Mesendoderm (in vitro differentiated cells): ENCODE results near the gene AIG1.
A peak's percentile ranks its signal among the peaks of the same experiment; 100 is the strongest.

Source experiments
- DNase-seq: peaks from one replicate; pipeline ENCODE4 v3.0.0; 2013
- H2AK5ac ChIP-seq: 2 replicates; pipeline ENCODE4 v1.6.1; 2013; ENCODE audit warnings: low read length, inconsistent platforms
- H2BK120ac ChIP-seq: 2 replicates; pipeline ENCODE4 v1.6.1; 2013; ENCODE audit warnings: low read depth, mild to moderate bottlenecking, low read length, moderate library complexity, mixed read lengths
- H2BK15ac ChIP-seq: replicated peaks from 2 replicates; pipeline ENCODE4 v1.6.1; 2013; ENCODE audit warnings: low read depth, mild to moderate bottlenecking, moderate library complexity
- H2BK5ac ChIP-seq: 2 replicates; pipeline ENCODE4 v1.6.1; 2013; ENCODE audit warnings: low read length, inconsistent platforms
- H3K18ac ChIP-seq: 2 replicates; pipeline ENCODE4 v1.6.1; 2013; ENCODE audit warnings: mild to moderate bottlenecking, low read length, mixed read lengths
- H3K23ac ChIP-seq: one replicate; pipeline ENCODE4 v1.6.1; 2013; ENCODE audit warnings: low read length
- H3K27ac ChIP-seq: 2 replicates; pipeline ENCODE4 v1.5.1; 2013; ENCODE audit warnings: low read depth, mild to moderate bottlenecking, inconsistent platforms, low read length, moderate library complexity
- H3K27me3 ChIP-seq: 2 replicates; pipeline ENCODE4 v1.6.1; 2013; ENCODE audit warnings: low read length, control low read depth, mild to moderate bottlenecking, inconsistent platforms; ENCODE audit not compliant: insufficient read depth, poor library complexity
- H3K36me3 ChIP-seq: 2 replicates; pipeline ENCODE4 v1.6.1; 2013; ENCODE audit warnings: low read length, inconsistent platforms; ENCODE audit not compliant: control insufficient read depth, insufficient read depth
- H3K4ac ChIP-seq: one replicate; pipeline ENCODE4 v1.6.1; 2013; ENCODE audit warnings: low read depth, mild to moderate bottlenecking, low read length, moderate library complexity
- H3K4me1 ChIP-seq: 2 replicates; pipeline ENCODE4 v1.6.1; 2013; ENCODE audit warnings: low read depth, low read length, inconsistent platforms; ENCODE audit not compliant: control insufficient read depth
- H3K4me2 ChIP-seq: 2 replicates; pipeline ENCODE4 v1.6.1; 2013; ENCODE audit warnings: low read length
- H3K4me3 ChIP-seq: 2 replicates; pipeline ENCODE4 v1.5.1; 2013; ENCODE audit warnings: mild to moderate bottlenecking, low read length
- H3K56ac ChIP-seq: one replicate; pipeline ENCODE4 v1.6.1; 2013; ENCODE audit warnings: low read length
- H3K79me1 ChIP-seq: 2 replicates; pipeline ENCODE4 v1.6.1; 2013; ENCODE audit warnings: low read length, inconsistent platforms
- H3K79me2 ChIP-seq: 2 replicates; pipeline ENCODE4 v1.6.1; 2013; ENCODE audit warnings: mild to moderate bottlenecking, low read length; ENCODE audit not compliant: control insufficient read depth, insufficient read depth
- H3K9ac ChIP-seq: 2 replicates; pipeline ENCODE4 v1.6.1; 2013; ENCODE audit warnings: low read length, inconsistent platforms
- H4K5ac ChIP-seq: one replicate; pipeline ENCODE4 v1.6.1; 2013; ENCODE audit warnings: low read length
- H4K8ac ChIP-seq: one replicate; pipeline ENCODE4 v1.6.1; 2013; ENCODE audit warnings: low read depth, mild to moderate bottlenecking, control low read depth, low read length, moderate library complexity
- WGBS: extraction: QIAGEN DNeasy Blood & Tissue Kit; methylation state at CpG from one replicate; pipeline ENCODE4 v1.1.7; 2013; ENCODE audit warnings: low lambda C conversion rate, missing lambda C conversion rate; ENCODE audit not compliant: insufficient coverage; ENCODE audit errors: extremely low coverage; 5-methylcytosine and 5-hydroxymethylcytosine counted together

Gene AIG1

DNA sequence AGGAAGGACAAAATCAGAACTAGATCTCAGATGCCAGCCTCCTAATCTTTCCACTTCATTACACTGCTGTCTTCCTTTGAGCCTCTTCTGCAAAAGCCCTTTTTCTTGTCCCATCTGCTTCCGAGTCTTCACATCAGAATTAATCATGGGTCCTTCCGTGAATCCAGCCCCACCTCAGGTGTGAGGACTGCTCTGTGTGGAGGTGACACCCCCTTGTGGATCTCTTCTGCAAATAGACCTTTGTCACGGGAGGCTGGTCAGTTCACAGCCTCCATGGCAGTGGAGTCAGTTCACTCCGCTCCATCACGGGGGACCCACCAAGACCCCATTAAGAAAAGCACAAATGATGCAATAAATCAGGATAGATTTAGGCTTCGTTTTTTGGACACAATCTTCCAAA is 218.7 kb downstream of the AIG1 start:
- no peaks in the 10 kb centered on the region for H3K79me2 ChIP-seq
- H3K27me3 ChIP-seq, result no peaks in the 10 kb centered on the region
- no peak overlapping the region for H3K9ac ChIP-seq
- no peak overlapping the region for H3K18ac ChIP-seq
- peak; percentile 69 for DNase-seq
- no peak overlapping the region for H3K27ac ChIP-seq
- WGBS, result no CpG with 5 or more reads among the region's 6 CpGs
- no peak overlapping the region for H3K4me2 ChIP-seq
- H4K8ac ChIP-seq, result no peak overlapping the region
- H2BK120ac ChIP-seq, result no peak overlapping the region
- H2AK5ac ChIP-seq, result no peak overlapping the region
- H2BK5ac ChIP-seq, result no peak overlapping the region
- H4K5ac ChIP-seq, result no peak overlapping the region
- no peak overlapping the region for H3K4me3 ChIP-seq
- H3K23ac ChIP-seq, result no peak overlapping the region
- H3K4ac ChIP-seq, result no peak overlapping the region
- H3K36me3 ChIP-seq, result no peaks in the 10 kb centered on the region
- no peaks in the 10 kb centered on the region for H3K4me1 ChIP-seq
- no peak overlapping the region for H2BK15ac ChIP-seq
- no peaks in the 10 kb centered on the region for H3K79me1 ChIP-seq
- no peak overlapping the region for H3K56ac ChIP-seq

DNA sequence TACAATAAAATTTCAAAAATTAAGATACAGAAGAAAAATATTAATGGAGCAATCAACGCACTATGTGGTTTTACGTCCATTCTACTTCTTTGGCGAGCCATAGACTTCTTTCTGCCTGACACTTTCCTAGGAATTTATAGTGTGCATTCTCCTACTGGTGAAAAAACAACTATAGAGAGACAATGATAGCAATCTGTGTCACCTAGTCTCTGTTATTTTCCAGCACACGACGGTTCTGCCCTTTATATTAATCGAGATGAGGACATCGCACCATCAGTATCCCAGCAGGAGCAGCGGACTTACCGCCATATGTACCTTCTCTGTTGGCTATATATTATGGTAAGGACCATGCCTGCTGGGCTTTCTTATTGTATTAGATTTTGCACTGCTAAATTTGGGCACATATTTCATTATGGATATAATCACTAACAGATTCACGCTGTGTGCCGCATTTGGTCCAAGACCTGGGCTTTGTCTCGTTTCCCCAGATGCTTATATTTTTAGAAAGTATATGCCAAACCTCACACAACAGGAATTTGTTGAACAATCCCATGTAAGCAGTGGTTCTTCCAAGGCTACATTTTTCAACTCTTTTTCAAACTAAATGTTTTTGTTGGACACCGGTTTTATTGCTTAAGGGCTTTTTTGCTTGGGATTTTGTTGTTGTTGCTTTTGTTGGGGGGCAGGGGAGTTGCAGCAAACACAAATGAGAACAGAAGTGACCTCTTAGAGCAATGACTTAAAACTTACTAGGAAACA is 223.4 kb downstream of the AIG1 start:
- Histone ChIP-seq H2BK15ac (no peak overlapping the region), H4K5ac (no peak overlapping the region), H3K23ac (no peak overlapping the region), H3K4me2 (no peak overlapping the region), H3K79me1 (no peaks in the 10 kb centered on the region), H2BK5ac (no peak overlapping the region), H3K4me3 (no peak overlapping the region), H3K18ac (no peak overlapping the region), H2AK5ac (no peak overlapping the region), H3K4ac (no peak overlapping the region), H3K4me1 (no peaks in the 10 kb centered on the region), H3K79me2 (no peaks in the 10 kb centered on the region), H3K27ac (no peak overlapping the region), H4K8ac (no peak overlapping the region), H2BK120ac (no peak overlapping the region), H3K36me3 (no peaks in the 10 kb centered on the region), H3K27me3 (no peaks in the 10 kb centered on the region), H3K9ac (no peak overlapping the region), H3K56ac (no peak overlapping the region)
- DNase-seq, result no peak
- no CpG with 5 or more reads among the region's 13 CpGs for WGBS

GRCh38 chr6:143286251-143286795 is 225.6 kb downstream of the AIG1 start:
- no peak overlapping the region for H3K27ac ChIP-seq

GRCh38 chr6:143288923-143289322 is 228.2 kb downstream of the AIG1 start:
- Histone ChIP-seq H3K4me1 (no peaks in the 10 kb centered on the region), H4K8ac (no peak overlapping the region), H3K23ac (no peak overlapping the region), H3K18ac (no peak overlapping the region), H3K27ac (no peak overlapping the region), H3K36me3 (no peaks in the 10 kb centered on the region), H3K56ac (no peak overlapping the region), H3K4ac (no peak overlapping the region), H3K9ac (no peak overlapping the region), H2AK5ac (no peak overlapping the region), H3K4me2 (no peak overlapping the region), H3K4me3 (no peak overlapping the region), H3K79me2 (no peaks in the 10 kb centered on the region), H2BK120ac (no peak overlapping the region), H2BK15ac (no peak overlapping the region), H4K5ac (no peak overlapping the region), H2BK5ac (no peak overlapping the region), H3K27me3 (no peaks in the 10 kb centered on the region), H3K79me1 (no peaks in the 10 kb centered on the region)
- DNase-seq, result peak; percentile 43
- WGBS, result no CpG with 5 or more reads among the region's 1 CpG

More at GRCh38 chr6:143286251-143286795, 225.6 kb downstream of the AIG1 start:
- no peak overlapping the region for H3K4me3 ChIP-seq
- H2BK120ac ChIP-seq, result no peak overlapping the region
- H3K56ac ChIP-seq, result no peak overlapping the region
- no peak for DNase-seq
- no peaks in the 10 kb centered on the region for H3K27me3 ChIP-seq
- H3K9ac ChIP-seq, result no peak overlapping the region
- no peak overlapping the region for H2AK5ac ChIP-seq
- no CpG with 5 or more reads among the region's 5 CpGs for WGBS
- H3K79me1 ChIP-seq, result no peaks in the 10 kb centered on the region
- H3K18ac ChIP-seq, result no peak overlapping the region
- no peak overlapping the region for H2BK5ac ChIP-seq
- H3K4ac ChIP-seq, result no peak overlapping the region
- no peaks in the 10 kb centered on the region for H3K79me2 ChIP-seq
- H3K4me1 ChIP-seq, result no peaks in the 10 kb centered on the region
- H3K4me2 ChIP-seq, result no peak overlapping the region
- no peak overlapping the region for H3K23ac ChIP-seq
- H2BK15ac ChIP-seq, result no peak overlapping the region
- no peaks in the 10 kb centered on the region for H3K36me3 ChIP-seq
- no peak overlapping the region for H4K5ac ChIP-seq
- no peak overlapping the region for H4K8ac ChIP-seq

- H2BK15ac ChIP-seq, result no peak overlapping the region
- no CpG with 5 or more reads among the region's 7 CpGs for WGBS
- H3K4me2 ChIP-seq, result no peak overlapping the region
- no peak overlapping the region for H3K23ac ChIP-seq
- no peak overlapping the region for H3K18ac ChIP-seq
- no peaks in the 10 kb centered on the region for H3K79me2 ChIP-seq
- no peak overlapping the region for H3K27ac ChIP-seq
- DNase-seq, result no peak
- no peak overlapping the region for H4K8ac ChIP-seq
- H2BK5ac ChIP-seq, result no peak overlapping the region
- H2AK5ac ChIP-seq, result no peak overlapping the region
- no peak overlapping the region for H2BK120ac ChIP-seq
- no peak overlapping the region for H3K9ac ChIP-seq
- H3K4me1 ChIP-seq, result no peaks in the 10 kb centered on the region
- no peak overlapping the region for H3K4ac ChIP-seq
- H3K56ac ChIP-seq, result no peak overlapping the region
- no peaks in the 10 kb centered on the region for H3K27me3 ChIP-seq
- no peak overlapping the region for H4K5ac ChIP-seq
- H3K36me3 ChIP-seq, result no peaks in the 10 kb centered on the region
- no peak overlapping the region for H3K4me3 ChIP-seq
- H3K79me1 ChIP-seq, result no peaks in the 10 kb centered on the region
These were observed 229.5 kb downstream of the AIG1 start for GRCh38 chr6:143290206-143290605.

DNA sequence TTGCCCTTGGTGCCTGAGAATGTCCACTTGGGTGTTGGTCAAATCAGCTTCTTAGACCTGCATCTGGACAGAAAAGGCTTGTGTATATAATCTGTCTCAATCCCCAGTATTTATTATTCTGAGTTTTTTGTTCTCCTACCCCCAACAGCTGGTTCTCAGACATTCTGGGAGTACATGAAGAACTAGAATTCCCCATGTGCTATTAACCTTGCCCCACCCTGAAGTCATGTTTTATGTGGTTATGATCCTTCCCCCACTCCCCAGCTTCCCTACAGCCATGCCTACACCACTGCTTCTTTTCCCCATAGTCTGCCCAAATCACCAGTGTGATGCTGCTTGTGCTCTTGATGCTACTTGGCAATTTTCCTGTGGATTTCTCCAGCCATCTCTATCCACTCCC is 232.8 kb downstream of the AIG1 start:
- H3K27ac ChIP-seq, result no peak overlapping the region
- no peak overlapping the region for H3K9ac ChIP-seq
- H2BK120ac ChIP-seq, result no peak overlapping the region
- H3K4me1 ChIP-seq, result no peaks in the 10 kb centered on the region
- H3K4me2 ChIP-seq, result no peak overlapping the region
- H4K5ac ChIP-seq, result no peak overlapping the region
- no peak overlapping the region for H3K23ac ChIP-seq
- DNase-seq, result no peak
- H3K36me3 ChIP-seq, result no peaks in the 10 kb centered on the region
- no peak overlapping the region for H3K18ac ChIP-seq
- no peak overlapping the region for H2BK5ac ChIP-seq
- H3K4me3 ChIP-seq, result no peak overlapping the region
- H2AK5ac ChIP-seq, result no peak overlapping the region
- H2BK15ac ChIP-seq, result no peak overlapping the region
- no peak overlapping the region for H3K56ac ChIP-seq
- no peak overlapping the region for H4K8ac ChIP-seq
- no peaks in the 10 kb centered on the region for H3K79me1 ChIP-seq
- H3K4ac ChIP-seq, result no peak overlapping the region
- H3K27me3 ChIP-seq, result no peaks in the 10 kb centered on the region
- H3K79me2 ChIP-seq, result no peaks in the 10 kb centered on the region
